HL-60/S4 treated with phorbol 12-myristate 13-acetate at 8.2 ng/mL for 4 days and 3 days (cell line): Measurements from ENCODE around the gene TMEM130.

Experiments used
- in situ Hi-C: fragments of 300-500 bp; cut with MboI; formaldehyde crosslinking; loops from 2 replicates; pipeline ENCODE4 v1.15.0; 2022; ENCODE audit warnings: low sequenced_read_pairs

The TMEM130 gene

DNA sequence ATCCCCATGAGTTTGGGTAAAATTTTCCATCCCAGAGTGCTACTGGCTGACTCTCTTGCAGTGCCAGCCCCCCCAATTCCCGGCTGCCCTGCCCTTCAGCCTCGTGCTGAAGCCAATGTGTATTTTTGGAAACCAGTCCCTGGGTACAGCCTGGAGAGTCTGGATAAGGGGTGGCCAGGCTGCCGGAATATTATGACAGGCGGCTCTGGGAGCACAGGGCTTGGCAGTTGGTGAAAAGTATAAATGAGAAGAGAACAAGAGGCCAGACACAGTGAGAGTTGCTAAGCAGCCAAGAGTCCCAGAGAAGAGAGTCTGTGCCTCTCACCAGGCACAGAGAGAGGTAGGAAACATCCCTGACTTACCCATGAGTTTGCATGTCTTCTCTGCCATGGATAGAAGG, 53.6 kb downstream of the TMEM130 start:
- in situ Hi-C loops, result no loop called here

DNA sequence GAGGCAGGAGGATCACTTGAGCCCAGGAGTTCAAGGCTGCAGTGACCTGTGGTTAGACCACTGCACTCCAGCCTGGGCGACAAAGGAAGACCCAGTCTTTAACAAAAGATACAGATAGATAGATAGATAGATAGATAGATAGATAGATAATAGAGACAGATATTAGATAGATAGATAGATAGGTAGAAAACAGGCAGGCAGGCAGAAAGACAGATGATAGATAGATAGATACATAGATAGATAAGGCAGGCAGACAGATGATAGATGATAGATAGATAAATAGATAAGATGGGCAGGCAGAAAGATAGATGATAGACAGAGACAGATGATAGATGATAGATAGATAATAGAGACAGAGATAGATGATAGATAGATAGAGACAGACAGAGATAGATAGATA, 54.5 kb downstream of the TMEM130 start:
- in situ Hi-C loops, result no loop called here

DNA sequence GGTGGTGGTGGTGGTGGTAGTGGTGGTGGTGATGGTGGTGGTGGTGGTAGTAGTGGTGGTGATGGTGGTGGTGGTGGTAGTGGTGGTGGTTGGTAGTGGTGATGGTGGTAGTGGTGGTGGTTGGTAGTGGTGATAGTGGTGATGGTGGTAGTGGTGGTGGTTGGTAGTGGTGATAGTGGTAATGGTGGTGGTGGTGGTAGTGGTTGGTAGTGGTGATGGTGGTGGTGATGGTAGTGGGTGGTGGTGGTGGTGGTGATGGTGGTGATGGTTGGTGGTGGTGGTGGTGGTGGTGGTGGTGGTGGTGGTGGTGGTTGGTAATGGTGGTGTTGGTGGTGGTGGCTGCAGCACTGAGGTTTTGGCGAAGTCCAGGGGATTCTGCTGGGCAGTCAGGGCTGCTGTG, 58.5 kb downstream of the TMEM130 start:
- in situ Hi-C loops, result no loop called here

DNA sequence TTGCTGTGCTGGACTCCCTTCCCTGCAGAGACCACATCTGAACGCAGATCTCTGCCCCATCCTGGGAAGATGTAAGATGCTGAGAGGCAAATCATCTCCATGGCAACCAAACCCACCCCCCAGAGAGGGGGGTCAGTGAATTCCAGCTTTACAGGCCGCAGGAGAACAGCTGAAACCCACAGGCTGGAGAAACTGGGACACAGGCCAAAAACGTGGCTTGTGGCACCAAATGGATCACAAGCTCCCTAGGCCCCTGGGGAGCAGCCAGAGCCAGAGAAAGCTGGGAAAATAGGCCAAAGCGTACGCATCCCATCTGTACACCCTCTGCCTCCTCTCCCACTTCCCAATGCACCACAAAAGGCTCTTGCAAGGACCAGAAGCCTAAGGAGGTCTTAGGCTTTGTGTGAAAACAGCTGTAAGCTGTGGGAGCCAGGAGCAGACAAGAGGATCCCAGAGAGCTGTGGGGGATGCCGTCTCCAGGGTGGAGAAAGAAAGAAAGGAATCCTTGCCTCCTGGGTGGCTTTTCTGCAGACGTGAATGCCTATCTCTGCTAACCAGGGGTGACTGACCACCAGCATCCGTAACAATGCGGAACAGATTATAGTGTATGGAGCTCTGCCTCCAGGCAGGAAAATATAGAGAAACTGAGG, 59.5 kb downstream of the TMEM130 start:
- in situ Hi-C loops, result no loop called here

DNA sequence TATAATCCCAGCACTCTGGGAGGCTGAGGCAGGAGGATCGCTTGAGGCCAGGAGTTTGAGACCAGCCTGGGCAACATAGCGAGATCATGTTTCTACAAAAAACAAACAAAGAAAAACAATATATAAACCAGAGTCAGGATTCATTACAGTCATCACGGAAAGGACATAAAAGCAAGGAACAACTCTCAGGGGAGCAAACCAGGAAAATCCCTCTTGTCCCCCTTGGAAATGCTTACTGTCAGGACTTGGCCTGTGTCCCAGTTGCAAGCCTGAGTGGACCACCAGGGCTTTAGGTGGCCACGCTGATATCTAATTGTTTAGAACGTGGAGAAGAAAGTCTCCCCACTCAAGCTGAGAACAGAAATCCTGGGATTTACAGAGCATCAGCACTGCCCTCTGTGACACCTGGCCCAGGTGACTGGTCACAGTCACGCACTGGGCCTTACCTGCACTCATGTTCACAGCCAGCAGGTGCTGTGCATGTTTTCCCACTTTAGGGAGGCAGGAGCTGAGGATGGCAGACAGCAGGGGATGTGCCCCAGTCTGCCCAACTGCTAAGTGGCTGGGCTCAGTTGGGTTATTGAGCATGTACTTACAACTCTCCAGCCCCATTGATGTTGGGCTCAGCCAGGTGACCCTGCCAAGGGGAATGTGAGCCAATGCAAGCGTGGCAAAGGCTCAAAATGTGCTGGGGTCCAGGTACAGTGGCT, 60.9 kb downstream of the TMEM130 start:
- in situ Hi-C loops, result no loop called here

DNA sequence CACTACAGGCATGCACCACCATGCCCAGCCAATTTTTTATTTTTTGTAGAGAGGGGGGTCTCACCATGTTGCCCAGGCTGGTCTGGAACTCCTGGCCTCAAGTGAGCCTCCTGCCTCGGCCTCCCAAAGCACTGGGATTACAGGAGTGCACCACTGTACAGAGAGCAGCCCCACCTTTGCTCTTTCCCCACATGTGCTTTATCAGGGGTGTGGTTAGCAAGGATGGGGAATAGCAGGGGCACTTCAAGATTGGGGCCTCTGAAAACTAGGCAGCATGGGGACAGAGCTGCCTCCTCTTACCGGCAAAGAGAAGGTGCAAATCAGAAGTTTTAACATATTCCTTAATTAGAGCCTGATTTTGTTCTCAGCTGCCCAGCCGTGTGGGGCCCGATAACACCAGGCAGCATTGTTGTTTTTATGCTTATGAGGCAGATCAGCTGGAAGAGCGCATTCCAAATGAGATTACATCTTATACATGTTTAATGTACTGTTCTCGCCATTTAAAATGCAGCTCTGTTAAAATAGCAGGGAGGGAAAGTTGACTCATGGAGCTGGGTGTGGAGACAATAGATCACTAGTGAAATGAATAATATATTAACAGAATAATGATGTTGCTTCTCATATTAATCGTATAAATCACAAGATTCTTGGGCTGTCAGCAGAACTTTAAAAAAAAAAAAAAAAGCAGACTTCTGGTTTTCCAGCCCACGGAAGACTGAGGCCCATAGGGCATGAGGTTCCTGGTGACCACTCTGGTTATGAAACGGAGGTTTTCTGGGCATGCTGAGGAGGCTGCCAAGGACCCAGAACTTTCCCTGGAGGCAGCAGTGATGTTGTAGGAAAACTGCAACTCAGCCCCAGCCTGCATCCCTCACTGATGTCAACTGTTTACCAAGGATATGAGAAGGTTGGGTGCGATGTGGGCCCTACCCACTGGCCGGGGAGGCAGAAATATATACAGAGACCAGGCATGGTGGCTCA, 62.5 kb downstream of the TMEM130 start:
- in situ Hi-C loops, result no loop called here

DNA sequence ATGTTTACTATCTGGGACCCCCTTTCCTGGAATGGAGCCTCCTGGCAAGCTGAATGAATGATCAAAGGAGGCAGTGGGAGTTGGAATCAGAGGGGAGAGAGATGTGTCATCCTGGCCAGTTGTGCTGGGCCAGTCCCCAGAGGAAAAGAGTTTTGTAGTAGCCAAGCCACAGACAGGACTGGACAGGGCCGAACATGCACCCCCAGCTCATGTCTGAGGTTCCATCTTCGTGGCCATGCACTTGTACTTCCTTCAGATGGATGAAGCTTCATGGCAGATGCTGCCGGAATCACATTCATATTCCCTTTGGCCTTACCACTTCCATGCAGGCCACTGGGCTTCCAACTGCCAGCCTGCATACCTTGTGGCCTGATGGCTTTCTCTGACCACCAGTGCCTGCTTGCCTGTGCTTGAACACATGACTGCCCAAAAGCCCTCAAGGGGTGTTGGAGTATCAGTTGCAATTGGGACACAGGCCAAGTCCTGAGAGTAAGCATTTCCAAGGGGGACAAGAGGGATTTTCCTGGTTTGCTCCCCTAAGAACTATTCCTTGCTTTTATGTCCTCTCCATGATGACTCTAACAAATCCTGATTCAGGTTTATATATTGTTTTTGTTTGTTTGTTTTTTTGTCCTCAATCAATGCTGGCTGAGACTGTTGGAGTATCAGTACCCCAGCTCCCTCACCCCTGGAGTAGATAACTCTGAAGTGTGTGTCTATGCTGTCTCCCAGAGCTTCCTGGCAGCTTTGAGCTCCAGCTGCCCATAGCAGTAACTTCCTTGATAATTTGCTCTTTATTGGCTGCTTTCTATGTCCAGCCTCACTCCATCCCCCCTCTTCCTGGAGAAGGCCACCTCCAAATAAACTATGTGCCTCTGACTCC, 63.6 kb downstream of the TMEM130 start:
- in situ Hi-C loops, result no loop called here

DNA sequence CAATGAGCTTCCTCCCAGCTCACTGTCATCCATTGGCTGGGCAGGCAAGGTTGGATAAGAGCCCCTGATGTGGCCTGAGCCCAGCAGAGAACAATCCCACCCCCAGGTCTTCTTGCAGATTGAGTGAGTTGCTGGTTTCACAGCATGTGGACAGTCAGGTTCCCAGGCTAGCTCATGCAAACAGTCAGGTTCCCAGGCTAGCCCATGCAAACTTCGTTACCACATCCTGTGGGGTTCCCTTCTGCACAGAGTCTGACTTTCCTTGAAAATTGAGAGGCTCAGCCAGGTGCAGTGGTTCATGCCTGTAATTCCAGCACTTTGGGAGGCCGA, 67.1 kb downstream of the TMEM130 start:
- in situ Hi-C loops, result no loop called here

DNA sequence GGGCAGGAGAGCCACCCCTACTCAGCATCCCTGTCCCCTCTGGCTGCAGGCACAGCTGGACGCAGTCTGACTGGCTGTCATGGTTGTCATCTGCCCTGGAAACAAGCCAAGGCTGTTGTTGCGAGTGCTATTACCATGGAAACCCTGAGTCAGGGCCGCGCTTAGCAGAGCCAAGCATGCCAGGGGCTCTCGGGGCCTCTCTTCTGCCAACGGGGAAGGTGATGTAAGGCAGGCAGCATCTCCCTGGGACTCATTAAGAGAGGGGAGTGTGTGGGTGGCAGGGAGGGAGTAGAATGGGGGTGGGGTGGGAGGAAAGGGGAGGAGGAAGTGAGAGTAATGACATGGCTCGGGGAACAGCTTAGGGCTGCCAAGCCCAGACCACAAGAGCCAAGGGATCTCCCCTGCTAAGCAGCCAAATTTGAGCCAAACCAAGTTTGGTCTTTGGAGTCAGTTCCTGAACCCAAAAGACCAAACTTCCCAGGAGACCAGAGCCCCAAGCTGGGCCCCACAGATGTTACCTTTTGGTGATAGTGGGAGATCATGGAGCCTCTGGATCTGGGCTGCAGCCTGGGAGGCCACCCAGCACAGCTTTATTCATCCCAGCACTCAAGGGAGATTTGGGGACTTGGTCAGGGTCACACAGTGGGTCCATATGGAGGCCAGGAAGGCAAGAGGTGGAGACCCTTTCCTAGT, 67.6 kb downstream of the TMEM130 start:
- in situ Hi-C loops, result no loop called here

DNA sequence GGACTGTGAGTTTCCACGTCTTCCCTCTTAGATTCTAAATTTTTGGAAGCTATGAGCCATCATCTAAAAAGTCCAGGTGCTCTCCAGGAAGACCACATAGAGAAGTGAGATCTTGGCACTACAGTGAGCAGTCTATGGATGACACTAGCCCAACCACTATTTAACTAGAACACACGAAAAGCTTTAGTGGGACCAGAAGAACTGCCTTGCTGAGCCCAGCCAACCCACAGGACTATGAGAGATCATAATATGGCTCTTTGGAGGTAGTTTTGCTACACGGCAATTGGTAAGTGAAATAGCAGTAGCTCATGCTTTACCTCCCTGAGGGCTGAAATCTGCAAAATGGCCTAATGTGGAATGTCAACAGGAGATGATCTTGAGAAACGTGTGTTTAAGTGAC, 68.8 kb downstream of the TMEM130 start:
- in situ Hi-C loops, result no loop called here

DNA sequence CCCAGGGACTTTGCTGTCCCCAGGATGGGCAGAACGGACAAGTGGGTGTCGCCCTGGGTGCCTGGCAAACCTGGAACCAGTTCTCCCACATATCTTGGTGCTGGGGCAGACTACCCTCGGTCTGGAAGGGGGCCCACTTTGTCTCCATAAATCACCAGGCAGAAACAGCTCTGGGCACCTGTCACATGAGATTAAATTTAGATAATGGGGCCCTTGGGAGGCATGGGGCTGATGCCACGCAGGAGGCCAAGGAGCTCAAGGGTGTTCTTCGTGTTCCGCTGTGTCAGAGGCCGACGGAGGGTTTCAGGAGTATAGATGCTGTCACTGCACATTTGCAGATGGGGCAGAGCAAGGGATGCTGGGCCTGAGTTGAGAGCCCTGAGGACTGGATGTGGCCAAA, 72.7 kb downstream of the TMEM130 start:
- in situ Hi-C loops, result no loop called here
